HG02678 (cell line): Measurements from ENCODE around the gene SLC3A2.
"Not testable (repeated sequence)": the region's sequence is repeated elsewhere in the genome, so short reads cannot be mapped to it uniquely, and the experiment has no call there.

Experiments
- ATAC-seq: cut with Tn5 transposase; IDR thresholded peaks from one replicate; pipeline ENCODE4 v1.9.1; 2021; ENCODE audit warnings: mild to moderate bottlenecking, moderate library complexity; ENCODE audit not compliant: unreplicated experiment

Gene SLC3A2

DNA sequence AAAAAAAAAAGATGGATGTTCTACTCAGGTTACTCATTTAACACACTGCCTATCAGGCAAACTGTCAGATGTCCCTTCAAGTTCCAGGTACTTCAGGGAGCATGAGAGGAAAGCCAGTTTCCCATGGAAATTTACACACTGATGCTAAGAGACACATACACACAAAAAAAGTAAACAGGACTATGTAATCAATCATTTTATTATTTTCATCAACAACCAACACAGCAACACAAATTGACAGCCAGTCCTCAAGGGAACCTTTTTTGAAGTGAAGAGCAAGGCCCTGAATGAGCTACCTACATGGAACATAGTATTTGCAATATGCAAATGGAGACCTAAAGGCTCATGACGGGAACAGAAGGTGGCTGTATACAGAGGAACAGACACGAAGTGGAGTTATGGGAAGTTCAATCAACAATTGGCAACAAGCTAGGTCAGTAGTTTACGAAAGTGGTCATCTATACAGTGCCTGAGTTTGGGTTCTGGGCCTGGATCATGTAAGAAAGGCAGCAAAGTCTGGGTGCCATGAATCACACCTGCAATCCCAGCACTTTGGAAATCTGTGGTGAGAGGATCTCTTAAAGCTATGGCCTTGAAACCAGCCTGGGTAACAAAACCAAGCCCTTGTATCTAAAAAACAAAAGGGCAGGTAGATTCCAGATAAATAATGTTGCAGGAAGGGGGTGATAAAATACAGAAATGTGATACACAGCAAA, 28.7 kb upstream of the SLC3A2 start:
- ATAC-seq = no peak

DNA sequence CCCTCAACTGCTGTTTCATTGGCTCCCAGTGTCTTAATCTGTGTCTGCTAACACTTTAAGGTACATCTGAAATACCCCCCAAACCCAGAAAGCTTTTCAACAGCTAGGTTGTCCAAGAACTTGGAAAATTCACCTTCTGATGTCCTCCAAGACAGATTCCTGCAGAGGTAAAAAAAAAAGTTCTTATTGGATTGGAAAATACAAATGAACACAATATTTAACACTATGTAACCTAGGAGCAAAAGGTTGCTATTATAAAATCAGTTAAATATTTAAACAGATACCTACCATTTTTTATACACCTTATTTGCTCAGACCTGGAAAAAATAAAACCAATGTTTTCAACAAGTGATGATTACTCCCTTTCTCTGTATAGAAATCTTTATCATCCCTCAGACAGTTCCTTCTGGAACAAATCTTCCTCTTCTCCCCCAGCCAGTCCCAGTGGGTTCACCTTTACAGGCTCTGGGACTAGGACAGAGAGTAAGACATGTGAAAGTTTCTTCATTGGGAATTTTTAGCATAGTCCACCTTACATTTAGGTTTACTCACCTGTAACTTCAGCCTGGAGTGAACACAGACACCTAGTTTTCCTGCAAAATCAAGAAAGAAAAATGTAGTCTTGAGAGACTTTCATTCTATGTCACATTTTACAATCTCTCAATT, 28.0 kb upstream of the SLC3A2 start:
- ATAC-seq = no peak

DNA sequence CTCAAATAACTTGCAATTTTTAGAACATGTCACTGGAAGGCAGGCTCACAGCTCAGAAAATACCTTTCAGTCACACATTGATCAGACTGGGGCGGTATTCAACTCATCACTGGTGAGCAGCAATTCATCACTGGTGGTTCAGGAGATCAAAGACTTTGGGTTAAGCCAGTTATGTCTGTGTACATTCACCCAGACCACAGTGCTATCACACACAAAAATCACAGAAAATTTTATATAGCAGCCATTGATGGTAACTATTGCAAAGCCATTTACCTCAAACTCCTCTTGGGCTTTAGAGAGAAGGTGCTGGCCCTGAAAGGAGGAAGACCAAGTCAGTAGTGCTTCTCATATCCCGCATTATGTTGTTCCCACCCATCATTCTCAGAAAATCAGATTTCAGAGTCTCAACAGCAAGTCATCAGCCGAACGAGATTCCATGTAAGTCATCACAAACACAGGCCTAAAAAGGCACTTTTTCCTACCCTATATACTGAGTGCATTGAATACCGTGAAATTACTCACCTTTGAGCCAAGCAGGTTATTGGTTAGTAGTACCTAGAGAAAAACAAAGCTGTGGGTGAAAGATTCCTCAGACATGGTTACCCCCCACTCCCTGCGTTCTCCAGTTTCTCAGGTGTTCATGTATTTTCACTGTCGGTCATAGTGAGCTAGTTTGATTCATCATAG, 27.3 kb upstream of the SLC3A2 start:
- ATAC-seq = no peak

DNA sequence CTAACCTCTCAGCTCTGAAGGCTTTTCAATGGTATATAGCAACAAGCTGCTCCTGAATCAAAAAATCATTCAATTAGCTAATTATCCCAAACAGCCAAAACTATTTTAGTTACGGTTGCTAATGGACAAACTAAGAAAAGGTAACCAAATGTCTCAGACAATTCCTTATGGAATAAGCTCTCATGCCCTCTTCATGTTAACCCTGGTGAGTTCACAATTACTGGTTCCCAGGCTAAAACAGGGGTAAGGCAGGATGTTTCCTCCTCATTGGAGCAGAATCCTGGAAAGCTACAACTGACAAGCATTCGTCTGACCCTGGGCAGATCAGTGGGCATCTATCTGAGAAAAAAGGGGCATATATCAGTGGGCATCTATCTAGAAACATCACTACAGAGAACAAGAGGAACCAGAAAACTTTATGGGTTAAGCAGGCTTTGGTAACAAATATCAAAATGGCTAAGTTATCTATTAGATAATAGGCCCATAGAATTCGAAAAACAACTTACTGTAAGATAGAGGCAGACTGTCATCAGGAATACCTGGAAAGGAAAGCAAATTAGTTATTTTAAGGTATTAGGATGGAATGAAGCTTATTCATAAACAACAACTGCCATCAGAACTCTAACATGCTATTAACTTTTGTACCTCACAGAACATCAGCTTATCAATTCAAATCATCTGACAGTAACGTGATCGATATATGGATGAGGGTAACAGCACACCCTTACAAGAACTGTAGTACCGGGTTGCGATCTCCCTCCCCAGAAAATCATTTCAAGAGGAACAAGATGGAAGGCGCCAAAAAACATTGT, 26.5 kb upstream of the SLC3A2 start:
- no peak for ATAC-seq

DNA sequence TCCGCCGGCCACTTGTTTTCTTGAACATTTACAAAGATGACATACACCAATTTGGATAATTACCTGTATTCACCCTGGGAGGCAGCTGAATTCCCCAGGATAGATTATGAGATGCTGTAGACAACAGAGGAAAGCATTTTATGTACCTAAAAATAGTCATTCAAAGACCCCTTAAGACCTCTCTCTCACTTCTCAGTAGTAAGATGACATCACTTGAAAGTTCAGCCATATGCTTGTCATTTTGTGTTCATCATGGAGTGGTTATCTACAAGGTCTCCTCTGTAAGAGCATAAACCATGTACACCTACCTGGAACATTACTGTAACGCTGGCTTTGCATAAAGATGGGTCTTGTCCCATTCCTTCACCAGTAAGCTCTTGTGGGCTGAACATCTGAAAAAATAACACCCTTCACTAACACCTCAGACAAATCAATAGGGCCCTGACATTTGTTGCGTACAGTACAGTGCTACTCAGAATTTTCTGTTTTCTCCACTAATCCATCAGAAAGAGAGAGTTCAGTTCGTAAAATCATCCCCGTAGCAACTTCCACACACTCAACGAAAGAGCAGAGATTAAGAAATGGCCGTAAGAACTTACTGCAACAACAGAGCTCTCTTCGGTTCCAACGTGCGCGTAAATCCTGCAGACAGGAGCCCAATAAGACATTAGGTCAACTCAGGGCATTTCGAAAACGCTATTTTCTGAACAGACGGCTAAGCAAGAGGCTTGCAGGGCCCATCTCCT, 25.7 kb upstream of the SLC3A2 start:
- no peak for ATAC-seq

DNA sequence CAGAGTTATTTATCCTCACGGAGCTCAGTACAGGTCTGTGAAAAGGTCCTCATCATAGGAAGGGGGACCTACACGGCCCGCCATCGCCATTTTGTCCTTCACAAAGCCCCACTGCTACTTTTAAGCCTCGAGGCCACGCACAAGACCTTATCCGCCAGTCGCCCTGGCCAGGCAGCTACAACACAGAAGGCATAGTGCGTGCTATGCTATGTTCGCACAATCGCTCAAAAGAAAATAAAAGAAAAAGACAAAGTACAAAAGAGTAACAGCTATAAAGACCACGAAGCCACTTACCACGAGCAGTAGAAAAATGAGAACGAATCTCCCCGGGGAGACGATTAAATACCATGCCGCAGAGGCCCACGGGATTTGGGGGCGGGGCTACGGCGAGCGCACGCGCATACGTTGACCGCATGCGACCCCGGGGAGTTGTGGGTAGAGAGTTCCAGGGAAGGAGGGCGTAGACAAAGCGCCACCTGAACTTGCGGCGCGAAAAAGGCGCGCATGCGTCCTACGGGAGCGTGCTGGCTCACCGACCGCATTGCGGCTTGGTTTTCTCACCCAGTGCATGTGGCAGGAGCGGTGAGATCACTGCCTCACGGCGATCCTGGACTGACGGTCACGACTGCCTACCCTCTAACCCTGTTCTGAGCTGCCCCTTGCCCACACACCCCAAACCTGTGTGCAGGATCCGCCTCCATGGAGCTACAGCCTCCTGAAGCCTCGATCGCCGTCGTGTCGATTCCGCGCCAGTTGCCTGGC, 24.9 kb upstream of the SLC3A2 start:
- ATAC-seq = peak; percentile 88

DNA sequence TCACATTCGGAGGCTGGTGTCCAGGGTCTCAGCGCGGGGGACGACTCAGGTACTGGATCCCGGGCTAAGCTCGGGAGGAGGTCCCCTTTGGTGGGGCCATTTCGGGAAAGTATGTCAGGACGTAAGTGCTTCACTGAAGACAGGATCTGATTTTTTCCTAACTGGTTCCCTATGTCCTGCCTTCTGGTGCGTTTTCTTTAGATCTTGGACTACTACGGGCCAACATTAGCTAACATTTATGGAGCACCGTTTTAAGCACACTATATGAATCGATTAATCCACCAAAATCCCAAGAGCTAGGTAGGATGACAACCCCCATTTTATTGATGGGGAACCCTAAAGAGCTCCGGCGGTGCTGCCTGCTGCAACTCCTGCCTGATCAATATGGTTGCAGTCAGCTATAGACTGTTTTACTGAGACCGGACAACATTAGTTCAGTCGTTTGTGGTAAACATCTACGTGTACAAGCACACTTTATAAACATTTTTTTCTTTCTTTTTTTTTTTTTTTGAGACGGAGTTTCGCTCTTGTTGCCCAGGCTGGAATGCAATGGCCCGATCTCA, 24.3 kb upstream of the SLC3A2 start:
- ATAC-seq = no peak

DNA sequence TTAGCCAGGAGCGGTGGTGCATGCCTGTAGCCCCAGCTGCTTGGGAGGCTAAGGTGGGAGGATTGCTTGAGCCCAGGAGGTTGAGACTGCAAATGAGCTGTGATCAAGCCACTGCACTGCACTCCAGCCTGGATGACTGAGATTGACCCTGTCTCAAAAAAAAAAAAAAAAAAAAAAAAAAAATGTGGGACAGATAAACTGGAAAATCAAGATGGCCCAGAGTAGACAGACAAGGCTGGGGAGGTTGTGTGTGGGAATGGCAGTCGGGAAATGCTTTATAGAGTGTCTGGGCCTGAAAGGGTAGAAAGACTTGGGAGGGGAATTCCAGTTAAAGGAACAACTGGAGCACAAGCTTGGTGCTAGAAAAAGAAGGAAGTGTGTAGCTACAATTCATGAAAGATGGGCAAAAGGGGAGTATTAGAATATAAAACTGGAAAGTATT, 23.1 kb upstream of the SLC3A2 start:
- ATAC-seq = no peak

DNA sequence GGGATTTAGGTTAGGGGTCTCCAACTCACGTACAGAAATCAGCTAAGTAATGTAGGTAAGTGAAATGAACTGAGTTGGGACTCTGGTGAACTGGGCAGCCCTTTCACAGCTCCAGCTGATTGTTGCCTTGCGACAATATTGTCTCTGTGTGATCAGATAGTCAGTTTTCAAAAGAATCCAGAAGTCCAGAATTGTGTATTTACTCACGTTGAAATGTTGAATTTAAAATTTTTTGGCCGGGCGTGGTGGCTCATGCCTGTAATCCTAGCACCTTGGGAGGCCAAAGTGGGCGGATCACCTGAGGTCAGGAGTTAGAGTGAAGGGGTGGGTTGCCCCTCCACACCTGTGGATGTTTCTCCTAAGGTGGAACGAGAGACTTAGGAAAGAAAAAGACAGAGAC, 22.5 kb upstream of the SLC3A2 start:
- ATAC-seq = no peak

DNA sequence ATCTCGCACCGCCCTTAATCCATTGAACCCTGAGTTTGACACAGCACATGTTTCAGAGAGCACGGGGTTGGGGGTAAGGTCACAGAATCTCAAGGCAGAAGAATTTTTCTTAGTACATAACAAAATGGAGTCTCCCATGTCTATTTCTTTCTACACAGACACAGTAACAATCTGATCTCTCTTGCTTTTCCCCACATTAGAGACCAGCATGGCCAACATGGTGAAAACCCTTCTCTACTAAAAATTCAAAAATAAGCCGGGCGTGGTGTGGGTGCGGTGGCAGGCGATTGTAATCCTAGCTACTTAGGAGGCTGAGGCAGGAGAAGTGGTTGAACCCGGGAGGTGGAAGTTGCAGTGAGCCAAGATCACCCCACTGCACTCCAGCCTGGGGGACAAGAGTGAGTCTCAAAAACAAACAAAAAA, 21.4 kb upstream of the SLC3A2 start:
- ATAC-seq = not testable (repeated sequence)

DNA sequence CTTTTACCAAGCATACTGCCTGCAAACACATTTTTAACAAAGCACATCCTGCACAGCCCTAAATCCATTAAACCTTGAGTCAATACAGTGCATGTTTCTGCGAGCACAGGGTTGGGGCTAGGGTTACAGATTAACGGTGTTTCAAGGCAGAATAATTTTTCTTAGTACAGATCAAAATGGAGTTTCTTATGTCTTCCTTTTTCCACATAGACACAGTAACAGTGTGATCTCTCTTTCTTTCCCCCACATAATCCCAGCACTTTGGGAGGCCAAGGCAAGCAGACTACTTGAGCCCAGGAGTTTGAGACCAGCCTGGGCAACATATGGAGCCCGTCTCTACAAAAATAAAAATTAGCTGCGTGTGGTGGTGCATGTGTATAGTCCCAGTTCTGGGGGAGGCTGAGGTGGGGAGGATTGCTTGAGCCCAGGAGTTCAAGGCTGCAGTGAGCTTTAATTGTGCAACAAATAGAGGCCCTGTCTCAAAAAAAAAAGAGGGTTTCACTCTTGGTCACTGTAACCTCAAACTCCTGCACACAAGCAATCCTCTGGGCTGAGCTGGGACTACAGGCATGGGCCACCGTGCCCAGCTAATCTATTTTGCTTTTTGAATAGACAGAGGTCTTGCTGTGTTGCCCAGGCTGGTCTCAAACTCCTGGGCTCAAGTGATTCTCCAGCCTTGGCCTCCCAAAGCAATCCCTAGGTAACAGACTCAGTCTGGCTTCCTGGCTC, 19.7 kb upstream of the SLC3A2 start:
- ATAC-seq = no peak

DNA sequence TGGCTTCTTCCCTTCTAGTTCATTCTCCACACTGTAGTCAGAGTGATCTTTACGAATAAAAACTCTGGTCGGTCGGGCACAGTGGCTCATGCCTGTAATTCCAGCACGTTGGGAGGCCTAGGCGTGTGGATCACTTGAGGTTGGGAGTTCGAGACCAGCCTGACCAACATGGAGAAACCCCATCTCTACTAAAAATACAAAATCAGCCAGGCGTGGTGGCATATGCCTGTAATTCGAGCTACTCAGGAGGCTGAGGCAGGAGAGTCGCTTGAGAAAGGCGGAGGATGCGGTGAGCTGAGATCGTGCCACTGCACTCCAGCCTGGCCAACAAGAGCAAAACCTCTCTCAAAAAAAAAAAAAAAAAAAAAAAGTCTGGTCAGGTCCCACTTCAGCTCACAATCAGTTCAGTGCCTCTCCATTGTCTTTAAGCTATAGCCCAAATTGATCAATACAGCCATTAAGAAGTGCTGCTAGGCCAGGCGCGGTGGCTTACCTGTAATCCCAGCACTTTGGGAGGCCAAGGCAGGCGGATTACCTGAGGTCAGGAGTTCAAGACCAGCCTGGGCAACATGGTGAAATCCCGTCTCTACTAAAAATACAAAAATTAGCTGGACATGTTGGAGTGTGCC, 19.0 kb upstream of the SLC3A2 start:
- ATAC-seq = not testable (repeated sequence)

DNA sequence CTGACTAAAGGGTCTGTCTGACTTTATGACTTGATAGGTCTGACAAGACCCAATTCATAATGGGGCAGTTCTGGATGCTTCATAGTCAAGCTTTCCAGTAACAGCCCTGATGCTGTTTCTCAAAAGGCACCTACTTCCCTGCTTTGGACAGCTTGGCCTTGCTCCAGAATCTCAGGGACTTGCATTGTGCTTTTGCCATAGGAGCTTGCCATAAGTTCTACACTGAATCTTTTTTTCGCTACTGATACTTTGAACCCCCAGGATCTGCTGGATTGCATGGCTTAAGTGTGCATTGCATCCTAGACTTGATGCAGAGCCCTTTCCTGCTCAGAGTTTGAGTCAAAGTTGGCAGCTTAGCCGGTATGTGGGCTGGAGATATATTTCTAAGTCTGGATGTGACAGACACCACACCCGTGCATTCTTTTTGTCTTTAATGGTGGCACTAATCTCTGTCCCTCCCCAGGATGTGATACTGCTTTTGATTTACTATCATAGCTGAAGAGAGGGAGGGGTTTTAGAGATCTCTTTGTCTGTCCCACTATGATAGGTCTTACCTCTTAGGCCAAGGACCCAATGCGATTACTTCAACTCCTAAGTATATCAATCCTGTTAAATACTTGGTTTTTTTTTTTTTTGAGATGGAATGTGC, 16.9 kb upstream of the SLC3A2 start:
- no peak for ATAC-seq

DNA sequence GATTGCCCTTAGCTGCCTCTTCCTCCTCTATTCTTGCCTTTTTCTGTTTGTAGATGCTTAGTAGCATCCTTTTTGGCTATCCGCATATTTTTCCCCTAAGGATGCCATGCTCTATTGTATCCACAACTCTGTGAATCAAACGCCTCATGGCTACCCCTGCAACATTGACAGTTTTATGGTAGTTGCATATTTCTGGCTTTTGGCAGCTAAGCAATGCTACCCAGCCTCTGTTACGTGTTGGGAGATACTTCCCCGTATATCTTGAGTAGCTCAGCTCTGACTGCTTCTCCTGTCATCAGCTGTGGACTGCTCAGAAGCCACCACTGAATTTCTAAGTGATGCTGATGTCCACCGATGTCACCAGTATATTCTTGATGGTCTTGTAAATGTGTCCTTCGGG, 15.1 kb upstream of the SLC3A2 start:
- no peak for ATAC-seq

DNA sequence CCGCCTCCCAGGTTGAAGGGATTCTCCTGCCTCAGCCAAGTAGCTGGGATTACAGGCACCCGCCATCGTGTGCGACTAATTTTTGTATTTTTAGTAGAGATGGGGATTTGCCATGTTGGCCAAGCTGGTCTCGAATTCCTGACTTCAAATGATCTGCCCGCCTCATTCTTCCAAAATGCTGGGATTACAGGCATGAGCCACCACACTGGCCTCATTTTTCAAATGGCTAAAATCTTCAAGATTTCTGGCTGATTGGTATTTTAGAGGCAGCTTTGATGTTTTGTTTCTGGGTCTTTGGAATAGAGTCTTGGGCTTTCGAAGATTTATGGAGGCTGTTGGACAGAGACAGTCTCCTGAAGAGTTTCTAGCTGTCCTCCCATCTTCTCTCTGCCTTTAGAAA, 5.8 kb upstream of the SLC3A2 start:
- ATAC-seq = no peak

DNA sequence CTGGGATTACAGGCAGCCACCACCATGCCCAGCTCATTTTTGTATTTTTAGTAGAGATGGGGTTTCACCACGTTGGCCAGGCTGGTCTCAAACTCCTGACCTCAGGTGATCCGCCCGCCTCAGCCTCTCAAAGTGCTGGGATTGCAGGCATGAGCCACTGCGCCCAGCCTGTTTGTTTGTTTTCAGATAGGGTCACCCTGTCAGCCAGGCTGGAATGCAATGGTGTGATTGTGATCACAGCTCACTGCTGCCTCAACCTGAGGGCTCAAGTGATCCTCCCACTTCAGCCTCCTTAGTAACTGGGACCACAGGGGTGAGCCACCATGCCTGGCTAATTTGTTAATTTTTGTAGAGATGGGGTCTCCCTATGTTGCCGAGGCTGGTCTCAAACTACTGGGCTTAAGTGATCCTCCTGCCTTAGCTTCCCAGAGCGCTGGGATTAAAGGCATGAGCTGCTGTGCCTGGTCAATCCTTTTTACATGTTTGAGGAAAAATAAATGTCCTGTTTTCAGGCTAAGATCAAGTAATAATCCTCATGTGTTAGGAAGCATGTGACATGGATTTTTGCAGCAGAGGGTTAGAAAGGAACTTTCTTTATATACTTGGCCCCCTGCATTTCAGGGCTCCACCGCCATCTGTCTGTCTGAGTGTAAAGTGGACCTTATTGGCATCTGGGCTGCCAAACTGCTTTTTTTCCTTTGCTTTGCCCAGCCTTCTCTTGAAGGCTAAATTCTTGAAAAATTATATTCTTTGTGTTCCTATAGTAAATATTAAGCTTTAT, 4.8 kb upstream of the SLC3A2 start:
- ATAC-seq = no peak

DNA sequence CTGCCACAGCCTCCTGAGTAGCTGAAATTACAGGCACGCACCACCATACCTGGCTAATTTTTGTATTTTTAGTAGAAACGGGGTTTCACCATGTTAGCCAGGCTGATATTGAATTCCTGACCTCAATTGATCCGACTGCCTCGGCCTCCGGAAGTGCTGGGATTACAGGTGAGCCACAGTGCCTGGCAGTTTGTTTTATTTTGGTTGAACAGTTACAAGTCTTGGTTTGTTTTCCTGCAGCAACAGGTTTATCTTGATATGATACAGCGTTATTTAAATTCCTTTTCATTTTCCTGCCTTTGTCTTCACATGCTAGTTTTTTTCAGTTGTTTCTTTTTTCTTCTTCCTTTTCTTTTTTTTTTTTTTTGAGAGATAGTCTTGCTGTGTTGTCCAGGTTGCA, 4.0 kb upstream of the SLC3A2 start:
- no peak for ATAC-seq
